ENCODE data around the gene SPATA13. TPM values are rescaled to one million over a fixed set of nuclear protein-coding genes. Genes with fewer than 3 reads are reported as not detected.

SPATA13 gene
- total and polyA plus RNA-seq, 12 donors = 3.3 to 21.4 (median 10.2) TPM

GRCh38 chr13:24212674-24213073 lies 52.2 kb downstream of the SPATA13 start:
- TF ChIP-seq CTCF (IDR thresholded peaks at IDR 0.05) = no peak
- H3K36me3 ChIP-seq = no peaks in the 10 kb centered on the region
- intact Hi-C loops (cut with DNase I) = loop anchor here in 1 of 10 donors (5.0 kb wide), 1 partner anchor 50 kb away; the partner anchor contains the start of gene SPATA13
- ATAC-seq = no peak
- H3K4me1 ChIP-seq = peaks cover 0 to 44% (median 36%) of the 10 kb centered on the region in 9 donors
- no peaks in the 10 kb centered on the region for H3K27me3 ChIP-seq
- H3K27ac ChIP-seq = no peak overlapping the region
- H3K4me3 ChIP-seq = no peak overlapping the region
- no peak for DNase-seq
- WGBS, 2 donors = 83 to 84% methylated on average over 7 of the region's 7 CpGs
- H3K9me3 ChIP-seq = no peaks in the 10 kb centered on the region

GRCh38 chr13:24213932-24214331 lies 53.4 kb downstream of the SPATA13 start:
- Histone ChIP-seq H3K4me1 (peaks cover 0 to 47% (median 36%) of the 10 kb centered on the region in 9 donors), H3K27ac (no peak overlapping the region), H3K4me3 (no peak overlapping the region), H3K27me3 (no peaks in the 10 kb centered on the region), H3K36me3 (no peaks in the 10 kb centered on the region), H3K9me3 (no peaks in the 10 kb centered on the region)
- intact Hi-C loops (cut with DNase I) = loop anchor here in 1 of 10 donors (5.0 kb wide), 1 partner anchor 52 kb away; the partner anchor contains the start of gene SPATA13
- DNase-seq (no peak), ATAC-seq (no peak)
- WGBS, 2 donors = 91 to 96% methylated on average over 3 of the region's 3 CpGs
- no peak for TF ChIP-seq CTCF (IDR thresholded peaks at IDR 0.05)

GRCh38 chr13:24214528-24214927 lies 54.0 kb downstream of the SPATA13 start:
- H3K9me3 ChIP-seq = no peaks in the 10 kb centered on the region
- H3K4me3 ChIP-seq = no peak overlapping the region
- no peaks in the 10 kb centered on the region for H3K36me3 ChIP-seq
- 77 to 85% methylated on average over 2 of the region's 2 CpGs for WGBS, 2 donors
- H3K27ac ChIP-seq = peak overlapping the region in 5 of 10 donors; percentile 7 to 72 (median 53)
- DNase-seq = no peak
- no peaks in the 10 kb centered on the region for H3K27me3 ChIP-seq
- H3K4me1 ChIP-seq = peaks cover 0 to 53% (median 41%) of the 10 kb centered on the region in 9 donors
- intact Hi-C loops (cut with DNase I) = loop anchor here in 1 of 10 donors (5.0 kb wide), 1 partner anchor 52 kb away; the partner anchor contains the start of gene SPATA13
- ATAC-seq = no peak
- no peak for TF ChIP-seq CTCF (IDR thresholded peaks at IDR 0.05)

- ATAC-seq (no peak), DNase-seq (no peak)
- no peaks in the 10 kb centered on the region for H3K27me3 ChIP-seq
- TF ChIP-seq CTCF (IDR thresholded peaks at IDR 0.05) = no peak
- intact Hi-C loops (cut with DNase I) = loop anchor here in 6 of 10 donors (5.0 kb wide), 3 partner anchors 53 to 193 kb away; partner anchors contain the start of gene SPATA13 (in 3 of the 6)
- H3K36me3 ChIP-seq = no peaks in the 10 kb centered on the region
- H3K4me1 ChIP-seq = peaks cover 3 to 58% (median 44%) of the 10 kb centered on the region in 9 donors
- H3K4me3 ChIP-seq = no peak overlapping the region
- WGBS, 2 donors = 60 to 61% methylated on average over 1 of the region's 1 CpG
- H3K27ac ChIP-seq = peak overlapping the region in 7 of 10 donors; percentile 28 to 72 (median 51)
- no peaks in the 10 kb centered on the region for H3K9me3 ChIP-seq
These were observed 54.6 kb downstream of the SPATA13 start for GRCh38 chr13:24215126-24215525.
